HUES6 (cell line): ENCODE data around the gene RAP1B.

Experiments used
- H3K27ac ChIP-seq: 2 replicates; pipeline ENCODE4 v1.7.0; 2013; ENCODE audit warnings: low read depth, mild to moderate bottlenecking, low read length, inconsistent platforms
- H3K27me3 ChIP-seq: 2 replicates; pipeline ENCODE4 v1.6.1; 2013; ENCODE audit warnings: low read length; ENCODE audit not compliant: control insufficient read depth, insufficient read depth
- H3K36me3 ChIP-seq: 2 replicates; pipeline ENCODE4 v1.6.1; 2013; ENCODE audit warnings: low read length; ENCODE audit not compliant: control insufficient read depth, insufficient read depth
- H3K4me1 ChIP-seq: 2 replicates; pipeline ENCODE4 v1.6.1; 2013; ENCODE audit warnings: low read length; ENCODE audit not compliant: control insufficient read depth, insufficient read depth
- H3K4me3 ChIP-seq: 2 replicates; pipeline ENCODE4 v1.5.1; 2013; ENCODE audit warnings: low read depth, low read length
- H3K9ac ChIP-seq: one replicate; pipeline ENCODE4 v1.6.1; 2013; ENCODE audit warnings: mild to moderate bottlenecking, low read length
- H3K9me3 ChIP-seq: 2 replicates; pipeline ENCODE4 v1.6.1; 2013; ENCODE audit warnings: low read depth, low read length; ENCODE audit not compliant: control insufficient read depth, insufficient read depth

Gene RAP1B

GRCh38 chr12:68611806-68612160 lies 1.1 kb downstream of the RAP1B start:
- H3K9ac ChIP-seq = peak overlapping the region; percentile 79
- peak overlapping the region; percentile 57; the same call in 1 of the 2 replicates for H3K27ac ChIP-seq
- H3K4me1 ChIP-seq = peaks cover 33% of the 10 kb centered on the region
- peak overlapping the region; percentile 94 for H3K4me3 ChIP-seq
- peaks cover 4% of the 10 kb centered on the region; the same call in 1 of the 2 replicates for H3K36me3 ChIP-seq
- no peaks in the 10 kb centered on the region for H3K27me3 ChIP-seq
- no peaks in the 10 kb centered on the region for H3K9me3 ChIP-seq

GRCh38 chr12:68612202-68612601 lies 1.5 kb downstream of the RAP1B start:
- Histone ChIP-seq H3K4me3 (peak overlapping the region; percentile 94), H3K9ac (no peak overlapping the region), H3K4me1 (peaks cover 34% of the 10 kb centered on the region), H3K27me3 (no peaks in the 10 kb centered on the region), H3K36me3 (peaks cover 4% of the 10 kb centered on the region; the same call in 1 of the 2 replicates), H3K9me3 (no peaks in the 10 kb centered on the region), H3K27ac (peak overlapping the region; percentile 57; the same call in 1 of the 2 replicates)

DNA sequence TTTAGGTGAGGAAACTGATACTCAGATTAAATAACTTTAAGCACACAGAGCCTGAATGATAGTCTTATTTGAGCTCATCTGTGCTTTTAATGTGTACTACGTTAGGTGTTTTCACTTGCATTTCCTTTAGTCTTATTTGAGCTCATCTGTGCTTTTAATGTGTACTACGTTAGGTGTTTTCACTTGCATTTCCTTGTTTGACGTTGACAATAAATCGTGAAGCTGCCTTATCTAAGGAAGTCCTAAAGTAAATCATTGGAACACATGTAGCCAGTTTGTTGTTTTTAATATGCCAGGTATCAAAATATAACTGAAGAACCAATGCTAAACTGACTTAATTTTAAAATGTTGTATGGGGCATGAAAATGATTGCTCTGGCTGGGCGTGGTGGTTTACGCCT lies 2.0 kb downstream of the RAP1B start:
- Histone ChIP-seq H3K27me3 (no peaks in the 10 kb centered on the region), H3K27ac (no peak overlapping the region), H3K36me3 (peaks cover 4% of the 10 kb centered on the region; the same call in 1 of the 2 replicates), H3K9me3 (no peaks in the 10 kb centered on the region), H3K4me3 (peak overlapping the region; percentile 94), H3K4me1 (peaks cover 34% of the 10 kb centered on the region), H3K9ac (no peak overlapping the region)

DNA sequence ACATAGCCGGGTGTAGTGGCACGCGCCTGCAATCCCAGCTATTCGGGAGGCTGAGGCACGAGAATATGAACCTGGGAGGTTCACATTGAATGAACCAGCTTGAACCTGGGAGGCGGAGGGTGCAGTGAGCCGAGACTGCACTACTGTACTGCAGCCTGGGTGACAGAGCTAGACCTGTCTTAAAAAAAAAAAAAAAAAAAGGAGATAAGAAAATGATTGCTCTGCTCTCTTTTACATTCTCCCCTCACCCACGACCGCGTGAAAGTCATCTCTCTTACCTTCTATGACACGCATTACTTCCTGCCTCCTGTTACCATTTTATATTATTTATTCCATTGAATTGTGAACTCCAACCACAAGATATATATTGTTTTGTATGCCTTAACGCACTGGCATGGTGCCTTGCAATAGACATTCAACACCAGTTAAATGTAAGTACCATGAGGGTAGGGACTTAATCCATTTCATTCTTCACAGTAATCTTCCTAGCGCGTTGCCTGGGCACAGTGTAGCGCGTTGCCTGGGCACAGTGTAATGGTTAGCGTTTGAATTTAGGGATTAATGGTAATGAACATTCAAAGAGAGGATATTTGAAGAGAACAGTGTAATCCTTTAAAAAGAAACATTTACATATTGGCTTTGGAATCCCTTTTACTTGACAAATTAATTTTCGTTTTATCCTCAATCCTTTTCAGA lies 2.7 kb downstream of the RAP1B start:
- Histone ChIP-seq H3K4me3 (peak overlapping the region; percentile 94), H3K36me3 (peaks cover 4% of the 10 kb centered on the region; the same call in 1 of the 2 replicates), H3K4me1 (peaks cover 27% of the 10 kb centered on the region)

GRCh38 chr12:68614105-68614679 lies 3.5 kb downstream of the RAP1B start:
- Histone ChIP-seq H3K27me3 (no peaks in the 10 kb centered on the region), H3K36me3 (peaks cover 4% of the 10 kb centered on the region; the same call in 1 of the 2 replicates), H3K27ac (no peak overlapping the region), H3K9me3 (no peaks in the 10 kb centered on the region), H3K4me3 (no peak overlapping the region), H3K4me1 (peaks cover 26% of the 10 kb centered on the region), H3K9ac (no peak overlapping the region)

More for the DNA sequence above, 2.7 kb downstream of the RAP1B start:
- Histone ChIP-seq H3K9me3 (no peaks in the 10 kb centered on the region), H3K27ac (no peak overlapping the region), H3K27me3 (no peaks in the 10 kb centered on the region), H3K9ac (no peak overlapping the region)

DNA sequence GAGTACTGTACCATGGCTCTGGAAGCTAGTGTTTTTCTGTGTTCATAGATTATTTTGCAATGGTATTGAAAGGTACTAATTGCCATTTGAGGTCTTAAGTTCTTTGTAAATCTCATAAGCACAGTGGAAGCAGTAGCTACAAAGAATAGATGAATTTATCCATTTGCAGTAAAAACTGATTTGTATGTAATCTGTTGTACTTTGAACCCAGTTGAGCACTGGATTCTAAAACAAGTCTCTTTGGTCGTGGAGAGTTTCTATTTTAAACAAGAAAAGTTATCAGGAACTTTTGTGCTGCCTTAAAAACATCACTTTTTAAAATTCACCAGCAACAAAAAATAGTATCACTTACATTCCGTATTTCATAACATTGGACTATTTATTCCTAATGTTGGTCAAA lies 4.1 kb downstream of the RAP1B start:
- no peak overlapping the region for H3K9ac ChIP-seq
- H3K9me3 ChIP-seq = no peaks in the 10 kb centered on the region
- H3K4me3 ChIP-seq = no peak overlapping the region
- H3K27ac ChIP-seq = no peak overlapping the region
- H3K36me3 ChIP-seq = peaks cover 4% of the 10 kb centered on the region; the same call in 1 of the 2 replicates
- H3K4me1 ChIP-seq = peaks cover 24% of the 10 kb centered on the region
- H3K27me3 ChIP-seq = no peaks in the 10 kb centered on the region

DNA sequence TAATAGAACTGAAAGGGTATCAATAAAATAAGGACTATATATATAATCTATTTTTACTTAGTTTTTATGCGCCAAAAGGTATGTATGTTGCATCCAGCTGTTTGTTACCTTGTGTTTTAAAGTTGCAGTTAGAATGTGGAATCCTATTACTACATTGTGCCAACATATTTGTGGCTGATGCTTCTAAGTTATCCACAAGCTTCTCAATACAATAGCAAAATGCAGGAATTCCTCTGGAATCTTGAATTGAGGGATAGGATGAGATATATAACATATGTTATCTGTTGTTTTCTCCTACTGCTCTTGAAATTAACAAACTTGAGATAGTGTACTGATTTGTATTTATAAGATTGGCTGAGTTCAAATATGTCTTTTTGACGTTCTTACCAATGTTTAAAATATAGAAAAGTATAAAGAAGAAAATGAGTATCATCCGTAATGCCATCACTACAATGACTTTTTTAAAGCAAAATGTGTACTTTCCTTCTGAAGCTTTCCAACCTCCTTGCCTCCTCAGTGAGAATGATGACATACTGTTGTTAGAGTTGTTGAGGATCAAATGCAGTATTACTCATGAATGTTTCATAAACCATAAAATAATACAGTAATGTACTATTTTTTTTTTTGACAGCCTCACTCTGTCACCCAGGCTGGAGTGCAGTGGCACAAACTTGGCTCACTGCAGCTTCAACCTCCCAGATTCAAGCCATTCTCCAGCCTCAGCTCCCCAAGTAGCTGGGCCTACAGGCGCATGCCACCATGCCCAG lies 6.6 kb downstream of the RAP1B start:
- no peaks in the 10 kb centered on the region for H3K9me3 ChIP-seq
- H3K4me1 ChIP-seq = peaks cover 39% of the 10 kb centered on the region
- H3K36me3 ChIP-seq = peaks cover 4% of the 10 kb centered on the region; the same call in 1 of the 2 replicates
- H3K4me3 ChIP-seq = no peak overlapping the region
- H3K27ac ChIP-seq = no peak overlapping the region
- H3K9ac ChIP-seq = no peak overlapping the region
- no peaks in the 10 kb centered on the region for H3K27me3 ChIP-seq

DNA sequence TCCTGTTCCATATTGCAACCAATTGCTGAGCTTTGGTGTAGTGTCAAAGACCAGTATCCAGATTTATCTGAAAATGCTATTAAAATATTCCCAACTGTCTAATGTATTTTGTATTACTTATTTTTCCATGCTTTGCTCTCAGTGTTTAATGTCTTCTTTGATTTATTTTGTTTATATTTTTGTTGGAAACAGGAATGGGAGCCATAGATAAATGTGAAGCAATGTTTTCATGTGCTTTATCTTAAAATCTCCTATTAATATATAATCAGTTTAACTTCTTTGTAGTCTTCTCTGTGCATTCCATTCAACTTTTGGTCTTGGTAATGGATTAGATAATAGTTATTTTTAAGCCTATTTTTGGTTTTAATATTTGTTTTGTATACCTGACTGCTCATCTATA lies 8.8 kb downstream of the RAP1B start:
- H3K9me3 ChIP-seq = no peaks in the 10 kb centered on the region
- H3K4me3 ChIP-seq = no peak overlapping the region
- H3K27me3 ChIP-seq = no peaks in the 10 kb centered on the region
- peaks cover 27% of the 10 kb centered on the region for H3K4me1 ChIP-seq
- H3K36me3 ChIP-seq = peaks cover 2% of the 10 kb centered on the region
- H3K9ac ChIP-seq = no peak overlapping the region
- H3K27ac ChIP-seq = no peak overlapping the region

DNA sequence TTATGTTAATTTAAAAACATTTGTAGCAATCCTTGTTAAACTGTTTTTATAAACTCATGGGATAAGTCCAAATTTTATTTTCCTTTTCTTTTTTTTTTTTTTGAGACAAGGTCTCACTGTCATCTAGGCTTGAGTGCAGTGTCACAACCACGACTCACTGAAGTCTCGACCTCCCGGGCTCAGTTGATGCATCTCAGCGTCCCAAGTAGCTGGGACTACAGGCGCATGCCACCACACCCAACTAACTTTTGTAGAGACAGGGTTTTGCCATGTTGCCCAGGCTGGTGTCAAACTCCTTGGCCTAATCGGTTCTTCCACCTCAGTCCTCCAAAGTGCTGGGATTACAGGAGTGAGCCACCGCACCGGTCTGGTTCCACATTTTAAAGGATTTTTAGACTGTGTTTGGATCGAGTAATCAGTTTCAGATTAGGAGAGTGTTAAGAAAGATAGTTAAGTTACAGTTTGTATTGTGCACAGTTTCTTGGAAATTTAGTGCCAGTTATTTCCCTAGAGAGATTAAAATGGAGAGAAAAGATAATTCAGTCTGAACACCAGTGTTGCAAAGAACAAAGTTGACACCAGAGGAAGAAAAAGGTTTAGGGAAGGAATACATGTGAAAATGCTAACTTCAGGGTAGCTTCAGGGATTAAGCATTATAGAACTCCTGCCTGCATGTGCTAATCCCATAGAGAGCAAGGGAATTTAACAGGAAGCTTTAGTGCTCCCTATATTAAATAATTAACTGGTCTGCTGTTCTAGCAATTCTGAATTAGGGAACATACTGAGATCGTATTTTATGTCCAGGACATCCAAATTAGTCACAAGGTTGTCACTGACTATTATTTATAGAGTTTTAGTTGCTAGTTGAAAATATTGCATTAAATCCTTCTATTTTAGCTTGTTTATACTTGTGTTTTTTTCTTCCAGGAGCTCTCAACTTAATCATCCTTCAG lies 10.1 kb downstream of the RAP1B start:
- H3K4me1 ChIP-seq = peaks cover 24% of the 10 kb centered on the region
- peaks cover 14% of the 10 kb centered on the region for H3K36me3 ChIP-seq
- no peaks in the 10 kb centered on the region for H3K27me3 ChIP-seq
- no peaks in the 10 kb centered on the region; the same call in 1 of the 2 replicates for H3K9me3 ChIP-seq
- no peak overlapping the region for H3K9ac ChIP-seq
- H3K4me3 ChIP-seq = no peak overlapping the region
- H3K27ac ChIP-seq = peak overlapping the region; percentile 31; the same call in 1 of the 2 replicates

- peak overlapping the region; percentile 48; the same call in 1 of the 2 replicates for H3K27ac ChIP-seq
These were observed 10.9 kb downstream of the RAP1B start for GRCh38 chr12:68621472-68622081.

More at GRCh38 chr12:68621472-68622081, 10.9 kb downstream of the RAP1B start:
- H3K4me1 ChIP-seq = peaks cover 22% of the 10 kb centered on the region
- peaks cover 22% of the 10 kb centered on the region for H3K36me3 ChIP-seq
- no peak overlapping the region for H3K4me3 ChIP-seq
- no peak overlapping the region for H3K9ac ChIP-seq
- no peaks in the 10 kb centered on the region; the same call in 1 of the 2 replicates for H3K9me3 ChIP-seq
- H3K27me3 ChIP-seq = no peaks in the 10 kb centered on the region
